GM12872 (cell line): Measurements from ENCODE around the gene GPS1.

ENCODE experiments used
- CTCF ChIP-seq: IDR thresholded peaks from 3 replicates; pipeline ENCODE4 v1.5.1; 2011; ENCODE audit warnings: low read depth, mild to moderate bottlenecking, low read length, moderate library complexity; ENCODE audit not compliant: insufficient read depth

The GPS1 gene

GRCh38 chr17:82060614-82061013 lies 8.9 kb downstream of the GPS1 start:
- TF ChIP-seq CTCF = no peak

- no peak for TF ChIP-seq CTCF
These were observed 9.6 kb downstream of the GPS1 start for GRCh38 chr17:82061047-82061925.

GRCh38 chr17:82062076-82062983 lies 10.6 kb downstream of the GPS1 start:
- no peak for TF ChIP-seq CTCF

GRCh38 chr17:82062984-82063368 lies 11.3 kb downstream of the GPS1 start:
- no peak for TF ChIP-seq CTCF

- TF ChIP-seq CTCF = no peak
These were observed 12.0 kb downstream of the GPS1 start for GRCh38 chr17:82063424-82064415.

- TF ChIP-seq CTCF = no peak
These were observed 12.9 kb downstream of the GPS1 start for GRCh38 chr17:82064433-82065192.
